ENCODE results near the gene CAPN14. TPM values are rescaled to one million over a fixed set of nuclear protein-coding genes. Genes with fewer than 3 reads are reported as not detected.

Gene CAPN14
- total and polyA plus RNA-seq, 2 of the 4 experiments (the other 2 are of a cell fraction), result under 0.01 to 0.09 TPM

GRCh38 chr2:31230751-31231150, 13.4 kb upstream of the CAPN14 start:
- DNase-seq (no peak), ATAC-seq (ENCODE audit: low read depth) (no peak)
- peaks cover 16% of the 10 kb centered on the region for H3K27me3 ChIP-seq (ENCODE audit: control insufficient read depth, insufficient read depth, low read length)
- no peak overlapping the region for H3K56ac ChIP-seq (ENCODE audit: extremely low read depth, insufficient read depth, low read length)
- H4K5ac ChIP-seq (ENCODE audit: low read depth, low read length), result no peak overlapping the region
- no peak overlapping the region for H4K91ac ChIP-seq (ENCODE audit: insufficient read depth, low read depth, low read length)
- H3K4me3 ChIP-seq (ENCODE audit: insufficient read depth, low read depth, low read length), result no peak overlapping the region
- no peaks in the 10 kb centered on the region for H3K36me3 ChIP-seq (ENCODE audit: control insufficient read depth, insufficient read depth, low read length)
- peaks cover 11% of the 10 kb centered on the region; the same call in 1 of the 2 replicates for H3K9me1 ChIP-seq (ENCODE audit: insufficient read depth, low read length)
- CTCF ChIA-PET, result no interaction called here
- no peak overlapping the region for H2BK20ac ChIP-seq (ENCODE audit: low read depth, low read length)
- no peak overlapping the region for H3K9ac ChIP-seq (ENCODE audit: low read depth, low read length)
- H3K4me2 ChIP-seq (ENCODE audit: low read depth, low read length), result no peak overlapping the region
- no peaks in the 10 kb centered on the region for H3K9me3 ChIP-seq (ENCODE audit: control insufficient read depth, insufficient read depth, low read length)
- no peak overlapping the region for H2AK5ac ChIP-seq (ENCODE audit: low read depth, low read length)
- H2BK15ac ChIP-seq (ENCODE audit: low read depth, low read length), result no peak overlapping the region; the same call in 2 of the 3 replicates
- H2BK120ac ChIP-seq (ENCODE audit: low read depth, low read length), result no peak overlapping the region
- no CpG with 5 or more reads among the region's 3 CpGs for WGBS, 2 experiments (ENCODE audit: extremely low coverage in 2 of 2, insufficient read length in 1 of 2)
- intact Hi-C loops (cut with micrococcal nuclease), result loop anchor here (5.0 kb wide), 1 partner anchor 292 kb away; no protein-coding TSS in a partner anchor
- no peak overlapping the region for H2AK9ac ChIP-seq (replicated peaks; ENCODE audit: low read depth, low read length, poor library complexity)
- H4K8ac ChIP-seq (ENCODE audit: low read depth in 2 of 2, low read length in 2 of 2), result no peak overlapping the region
- POLR2A ChIA-PET (ENCODE audit: unreplicated experiment), result no interaction called here
- H3K4me1 ChIP-seq (ENCODE audit: control insufficient read depth, insufficient read depth, low read length), result peaks cover 9% of the 10 kb centered on the region
- no peak overlapping the region for H2BK5ac ChIP-seq (ENCODE audit: low read depth, low read length, poor library complexity, severe bottlenecking)
- H3K27ac ChIP-seq (ENCODE audit: insufficient read depth, low read length), result no peak overlapping the region
- in situ Hi-C loops (cut with MboI; ENCODE audit: low sequenced_read_pairs), result loop anchor here (5.0 kb wide), 1 partner anchor 107 kb away; no protein-coding TSS in a partner anchor
- H3K14ac ChIP-seq (replicated peaks; ENCODE audit: low read depth, low read length), result no peak overlapping the region
- H2AFZ ChIP-seq (replicated peaks; ENCODE audit: low read length, poor library complexity), result no peak overlapping the region
- H3K18ac ChIP-seq (ENCODE audit: low read depth, low read length), result no peak overlapping the region
- H3K79me1 ChIP-seq (ENCODE audit: low read depth in 1 of 2, low read length in 2 of 2), result peaks cover under 1 to 11% of the 10 kb centered on the region in 2 experiments; a peak in 2 of 4 replicates
- no peak overlapping the region for H3K23ac ChIP-seq (ENCODE audit: low read depth, low read length)
- dilution Hi-C loops (cut with HindIII; ENCODE audit: low sequenced_read_pairs, unreplicated experiment), result no loop called here
- TF ChIP-seq ELK1 (IDR thresholded peaks at IDR 0.05; ENCODE audit: borderline replicate concordance, low read depth, low read length) (no peak), FOS (IDR thresholded peaks at IDR 0.05; ENCODE audit: low read depth, low read length) (no peak), NFE2L2 (IDR thresholded peaks at IDR 0.05; ENCODE audit: low read depth, low read length) (no peak), BHLHE40 (IDR thresholded peaks at IDR 0.05; ENCODE audit: low read depth, low read length) (no peak), SMC3 (IDR thresholded peaks at IDR 0.05; ENCODE audit: low read depth, low read length) (no peak), CHD1 (IDR thresholded peaks at IDR 0.05; ENCODE audit: low read depth, low read length) (no peak), RAD21 (IDR thresholded peaks at IDR 0.05; ENCODE audit: low read length) (no peak), CEBPB (IDR thresholded peaks at IDR 0.05; ENCODE audit: low read depth, low read length) (no peak), CTCF (conservative IDR thresholded peaks at IDR 0.05; ENCODE audit: low read depth, low read length) (no peak), RFX5 (IDR thresholded peaks at IDR 0.05; ENCODE audit: low read depth, low read length) (no peak), MAZ (IDR thresholded peaks at IDR 0.05; ENCODE audit: borderline replicate concordance, low read depth, low read length) (no peak), POLR2A (IDR thresholded peaks at IDR 0.05; ENCODE audit: low read depth, low read length) (no peak), MXI1 (IDR thresholded peaks at IDR 0.05; ENCODE audit: borderline replicate concordance, low read depth, low read length) (no peak), RCOR1 (IDR thresholded peaks at IDR 0.05; ENCODE audit: insufficient replicate concordance, low read length) (no peak), MAFK (IDR thresholded peaks at IDR 0.05; ENCODE audit: low read depth, low read length) (no peak), USF2 (IDR thresholded peaks at IDR 0.05; ENCODE audit: low read depth, low read length) (no peak)
- peaks cover 2% of the 10 kb centered on the region; the same call in 1 of the 2 replicates for H4K20me1 ChIP-seq (ENCODE audit: insufficient read depth, low read length)
- no TSS peak for BruUV-seq (replicated peaks)
- no peak overlapping the region for H3K4ac ChIP-seq (ENCODE audit: low read depth, low read length)
